IPS-18a (cell line): Measurements from ENCODE around the gene ARMC9.

ENCODE experiments used
- H3K27ac ChIP-seq: one replicate; pipeline ENCODE4 v1.5.1; 2013; ENCODE audit warnings: low read length
- H3K27me3 ChIP-seq: one replicate; pipeline ENCODE4 v1.6.1; 2013; ENCODE audit warnings: mild to moderate bottlenecking, low read length; ENCODE audit not compliant: control insufficient read depth, insufficient read depth
- H3K36me3 ChIP-seq: one replicate; pipeline ENCODE4 v1.6.1; 2013; ENCODE audit warnings: low read depth, low read length; ENCODE audit not compliant: control insufficient read depth
- H3K4me1 ChIP-seq: one replicate; pipeline ENCODE4 v1.6.1; 2013; ENCODE audit warnings: low read depth, low read length; ENCODE audit not compliant: control insufficient read depth
- H3K4me3 ChIP-seq: one replicate; pipeline ENCODE4 v1.5.1; 2013; ENCODE audit warnings: low read length
- H3K9ac ChIP-seq: one replicate; pipeline ENCODE4 v1.6.1; 2013; ENCODE audit warnings: mild to moderate bottlenecking, low read length, moderate library complexity
- H3K9me3 ChIP-seq: one replicate; pipeline ENCODE4 v1.6.1; 2013; ENCODE audit warnings: low read depth, low read length; ENCODE audit not compliant: control insufficient read depth

ARMC9 gene

DNA sequence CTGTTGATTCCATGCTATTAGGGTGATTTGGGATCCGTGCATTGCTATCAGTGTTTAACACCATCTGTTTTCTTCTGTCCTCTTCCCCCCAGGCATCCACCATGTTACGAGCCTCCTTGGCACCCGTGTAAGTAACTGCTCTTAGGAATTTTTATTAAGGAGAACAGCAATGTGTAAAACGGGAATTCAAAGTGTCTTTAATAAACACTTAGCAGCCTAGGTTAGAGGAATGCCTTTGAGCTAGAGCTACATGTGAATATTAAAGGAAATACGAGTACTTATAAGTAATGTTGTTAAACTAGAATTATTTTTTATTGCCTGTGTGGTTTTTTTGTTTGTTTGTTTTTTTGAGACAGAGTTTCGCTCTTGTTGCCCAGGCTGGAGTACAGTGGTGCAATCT is 58.1 kb downstream of the ARMC9 start:
- Histone ChIP-seq H3K27ac (no peak overlapping the region), H3K9me3 (no peaks in the 10 kb centered on the region), H3K4me3 (no peak overlapping the region), H3K27me3 (no peaks in the 10 kb centered on the region), H3K36me3 (peaks cover 3% of the 10 kb centered on the region), H3K9ac (no peak overlapping the region), H3K4me1 (no peaks in the 10 kb centered on the region)

DNA sequence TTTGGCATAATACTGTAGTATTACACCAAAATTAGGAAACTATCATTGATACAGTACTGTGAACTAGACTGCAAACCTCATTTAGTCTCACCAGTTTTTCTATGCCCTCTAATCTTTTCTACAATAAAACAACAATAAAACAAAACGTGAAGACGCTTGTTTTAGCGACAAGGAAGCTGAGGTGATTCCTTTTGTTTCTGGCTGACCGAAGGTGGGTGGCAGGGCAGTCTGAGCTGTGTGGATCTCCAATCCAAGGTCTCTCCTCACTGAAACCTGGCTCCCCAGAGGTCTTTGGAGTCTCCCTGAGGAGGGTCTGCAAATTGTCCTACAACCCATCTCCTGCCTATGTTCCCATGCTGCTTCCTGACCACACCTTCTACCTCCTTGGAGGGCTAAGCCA is 59.3 kb downstream of the ARMC9 start:
- H3K27me3 ChIP-seq, result no peaks in the 10 kb centered on the region
- H3K9me3 ChIP-seq, result no peaks in the 10 kb centered on the region
- H3K9ac ChIP-seq, result no peak overlapping the region
- H3K36me3 ChIP-seq, result peaks cover 3% of the 10 kb centered on the region
- no peaks in the 10 kb centered on the region for H3K4me1 ChIP-seq
- no peak overlapping the region for H3K4me3 ChIP-seq
- no peak overlapping the region for H3K27ac ChIP-seq

DNA sequence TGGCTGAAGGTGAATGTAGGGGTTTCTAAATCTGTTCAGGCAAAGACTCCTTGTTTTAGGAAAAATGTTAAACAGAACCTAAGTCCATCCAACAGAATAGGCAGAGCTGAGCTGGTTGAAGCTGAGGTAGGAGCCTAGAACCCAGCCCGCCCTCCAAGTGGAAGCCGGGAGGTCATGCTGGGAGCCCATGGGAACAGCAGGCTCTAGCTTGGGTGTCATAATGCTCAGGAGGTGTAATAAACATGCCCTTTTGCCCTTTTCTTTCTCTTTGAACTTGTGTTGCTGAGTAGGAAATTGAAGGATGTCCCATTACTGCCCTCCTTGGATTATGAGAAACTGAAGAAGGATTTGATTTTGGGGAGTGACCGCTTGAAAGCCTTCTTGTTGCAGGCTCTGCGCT is 60.3 kb downstream of the ARMC9 start:
- no peak overlapping the region for H3K27ac ChIP-seq
- no peaks in the 10 kb centered on the region for H3K4me1 ChIP-seq
- H3K4me3 ChIP-seq, result no peak overlapping the region
- H3K9ac ChIP-seq, result no peak overlapping the region
- no peaks in the 10 kb centered on the region for H3K27me3 ChIP-seq
- no peaks in the 10 kb centered on the region for H3K9me3 ChIP-seq
- H3K36me3 ChIP-seq, result peaks cover 3% of the 10 kb centered on the region

GRCh38 chr2:231259104-231259503 is 60.7 kb downstream of the ARMC9 start:
- peaks cover 3% of the 10 kb centered on the region for H3K36me3 ChIP-seq
- no peaks in the 10 kb centered on the region for H3K9me3 ChIP-seq
- H3K27ac ChIP-seq, result no peak overlapping the region
- H3K9ac ChIP-seq, result no peak overlapping the region
- no peaks in the 10 kb centered on the region for H3K27me3 ChIP-seq
- H3K4me1 ChIP-seq, result no peaks in the 10 kb centered on the region
- no peak overlapping the region for H3K4me3 ChIP-seq

GRCh38 chr2:231260442-231261208 is 62.2 kb downstream of the ARMC9 start:
- H3K36me3 ChIP-seq, result peaks cover 3% of the 10 kb centered on the region
- H3K27ac ChIP-seq, result no peak overlapping the region
- no peaks in the 10 kb centered on the region for H3K27me3 ChIP-seq
- H3K9me3 ChIP-seq, result no peaks in the 10 kb centered on the region
- no peak overlapping the region for H3K4me3 ChIP-seq
- no peaks in the 10 kb centered on the region for H3K4me1 ChIP-seq
- H3K9ac ChIP-seq, result no peak overlapping the region

DNA sequence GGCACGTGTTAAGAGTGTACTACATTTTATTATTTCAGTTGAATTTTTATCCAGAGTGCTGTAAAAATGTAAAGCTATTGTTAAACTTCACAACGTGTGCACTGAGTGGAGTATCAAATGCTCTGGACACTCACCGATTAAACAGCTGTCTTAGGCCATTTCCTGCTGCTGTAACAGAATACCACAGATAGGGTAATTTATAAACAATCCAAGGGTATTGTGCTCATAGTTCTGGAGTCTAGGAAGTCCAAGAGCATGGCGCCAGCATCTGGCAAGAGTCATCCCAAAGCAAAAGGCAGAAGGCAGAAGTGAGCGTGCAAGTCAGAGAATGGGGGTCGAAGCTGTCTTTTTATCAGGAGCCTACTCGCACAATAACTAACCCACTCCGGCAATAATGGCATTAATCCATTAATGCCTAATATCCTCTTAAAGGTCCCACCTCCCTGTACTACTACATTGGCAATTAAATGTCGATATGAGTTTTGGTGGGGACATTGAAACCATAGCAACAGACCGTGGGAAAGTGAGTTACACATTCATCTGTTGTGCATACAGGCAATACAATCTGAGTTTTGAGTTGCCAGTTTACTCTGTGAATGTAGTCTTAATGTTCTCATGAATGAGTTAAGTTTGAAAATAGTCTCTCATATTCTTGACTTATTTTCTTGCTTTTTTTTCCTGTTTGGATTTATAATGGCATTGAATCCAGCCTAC is 64.8 kb downstream of the ARMC9 start:
- Histone ChIP-seq H3K9ac (no peak overlapping the region), H3K4me3 (no peak overlapping the region), H3K9me3 (no peaks in the 10 kb centered on the region), H3K27ac (no peak overlapping the region), H3K36me3 (no peaks in the 10 kb centered on the region), H3K27me3 (no peaks in the 10 kb centered on the region), H3K4me1 (no peaks in the 10 kb centered on the region)

DNA sequence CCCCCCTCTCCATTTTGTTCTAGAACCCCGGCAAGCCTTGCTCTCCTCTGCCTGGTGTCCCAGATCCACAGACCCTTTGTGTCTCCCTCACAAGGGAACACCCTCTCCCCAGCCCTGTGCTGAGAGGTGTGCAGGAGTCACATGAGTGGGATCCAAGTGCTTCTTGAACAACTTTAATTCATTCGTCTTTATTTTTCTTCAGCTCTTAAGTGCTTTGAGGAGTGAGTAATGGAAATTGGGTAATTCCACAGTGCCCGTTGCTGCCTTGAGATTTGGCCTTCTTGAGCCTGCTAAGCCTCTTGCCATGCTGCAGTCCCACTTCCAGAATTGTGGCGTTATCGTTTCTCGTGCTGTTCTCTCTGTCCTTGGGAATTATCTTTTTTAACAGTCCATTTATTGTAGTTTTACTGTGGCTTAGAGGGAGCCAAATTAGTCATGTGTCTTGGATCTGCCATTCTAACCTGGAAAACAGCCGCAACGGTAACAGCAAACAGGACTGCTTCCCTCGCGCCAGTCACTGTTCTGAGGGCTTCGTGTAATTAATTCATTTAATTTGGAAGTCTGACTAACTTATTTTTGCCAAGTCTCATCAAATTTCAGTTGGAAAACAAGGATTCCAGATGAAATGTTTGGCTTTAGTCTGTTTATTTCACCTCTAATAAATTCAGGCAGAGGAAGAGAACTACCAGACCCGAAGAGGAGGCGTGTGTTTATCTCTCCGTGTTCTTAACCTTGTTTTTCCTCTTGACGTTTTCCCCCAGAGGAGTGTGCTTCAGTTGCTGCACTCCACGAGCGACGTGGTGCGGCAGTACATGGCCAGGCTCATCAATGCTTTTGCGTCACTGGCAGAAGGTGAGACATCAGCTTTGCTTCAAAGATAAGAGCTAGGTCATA is 72.0 kb downstream of the ARMC9 start:
- Histone ChIP-seq H3K27me3 (no peaks in the 10 kb centered on the region), H3K4me3 (no peak overlapping the region), H3K4me1 (no peaks in the 10 kb centered on the region), H3K9me3 (no peaks in the 10 kb centered on the region), H3K36me3 (peaks cover 28% of the 10 kb centered on the region), H3K9ac (no peak overlapping the region), H3K27ac (no peak overlapping the region)

DNA sequence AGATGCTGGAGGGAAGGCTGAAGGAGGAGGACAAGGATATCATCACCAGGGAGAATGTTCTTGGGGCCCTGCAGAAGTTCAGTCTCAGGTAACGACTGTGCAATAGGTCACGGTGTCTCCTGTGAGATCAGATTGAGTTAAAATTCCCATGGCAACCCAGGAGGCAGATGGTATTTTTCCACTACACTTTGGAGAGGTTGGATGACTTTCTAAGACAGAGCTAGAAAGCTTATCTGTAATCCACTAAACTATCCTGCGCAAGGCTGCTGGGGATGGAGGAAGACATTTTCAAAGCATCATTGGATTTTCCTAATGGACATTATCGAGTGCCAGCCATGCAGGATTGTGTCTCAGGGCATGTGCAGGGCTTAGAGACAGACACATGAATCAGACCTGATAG is 74.6 kb downstream of the ARMC9 start:
- Histone ChIP-seq H3K4me3 (no peak overlapping the region), H3K4me1 (no peaks in the 10 kb centered on the region), H3K36me3 (peaks cover 32% of the 10 kb centered on the region), H3K27me3 (no peaks in the 10 kb centered on the region), H3K27ac (no peak overlapping the region), H3K9me3 (no peaks in the 10 kb centered on the region), H3K9ac (no peak overlapping the region)

DNA sequence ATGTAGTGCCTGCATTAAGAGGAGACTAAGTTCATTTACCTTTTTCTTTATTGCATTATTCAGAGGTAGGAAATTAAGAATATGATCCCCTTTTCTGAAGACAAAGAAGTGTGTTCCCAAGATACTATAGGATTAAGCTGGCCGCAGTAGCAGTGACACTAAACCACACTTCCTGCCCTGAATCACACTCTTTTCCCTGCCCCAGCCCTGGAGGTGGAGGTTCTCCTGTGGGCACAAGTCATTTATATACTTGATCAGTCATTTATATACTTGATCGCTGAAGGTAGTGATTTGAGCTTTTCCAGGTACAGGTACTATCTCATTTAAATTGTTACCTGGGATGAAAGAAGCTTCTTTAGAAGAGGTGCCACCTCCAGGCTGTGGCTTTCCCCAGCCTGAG is 78.6 kb downstream of the ARMC9 start:
- Histone ChIP-seq H3K27me3 (no peaks in the 10 kb centered on the region), H3K9me3 (no peaks in the 10 kb centered on the region), H3K4me3 (no peak overlapping the region), H3K36me3 (peaks cover 26% of the 10 kb centered on the region), H3K27ac (no peak overlapping the region), H3K4me1 (no peaks in the 10 kb centered on the region), H3K9ac (no peak overlapping the region)

DNA sequence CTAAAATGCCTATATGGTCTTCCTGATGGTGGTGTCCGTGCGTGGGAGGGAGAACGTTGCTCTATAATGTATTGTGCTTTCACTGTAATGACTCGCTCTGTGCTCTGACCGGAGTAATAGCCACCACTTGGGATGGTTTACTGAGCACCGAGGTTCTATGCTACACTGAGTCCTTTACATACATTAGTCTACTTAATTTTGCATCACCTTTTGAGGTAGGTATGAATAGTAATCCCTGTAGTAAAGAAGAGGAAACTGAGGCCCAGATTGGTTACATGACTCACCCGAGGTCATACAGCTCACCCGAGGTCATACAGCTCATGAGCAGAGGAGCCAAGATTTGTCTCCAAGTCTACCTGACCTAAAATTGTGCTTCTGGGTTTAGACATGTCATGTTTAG is 79.5 kb downstream of the ARMC9 start:
- no peaks in the 10 kb centered on the region for H3K27me3 ChIP-seq
- no peaks in the 10 kb centered on the region for H3K9me3 ChIP-seq
- H3K27ac ChIP-seq, result no peak overlapping the region
- H3K4me1 ChIP-seq, result no peaks in the 10 kb centered on the region
- no peak overlapping the region for H3K4me3 ChIP-seq
- no peak overlapping the region for H3K9ac ChIP-seq
- H3K36me3 ChIP-seq, result peaks cover 24% of the 10 kb centered on the region

- H3K9ac ChIP-seq, result no peak overlapping the region
- H3K27me3 ChIP-seq, result no peaks in the 10 kb centered on the region
- no peaks in the 10 kb centered on the region for H3K9me3 ChIP-seq
- no peak overlapping the region for H3K4me3 ChIP-seq
- no peaks in the 10 kb centered on the region for H3K4me1 ChIP-seq
- no peak overlapping the region for H3K27ac ChIP-seq
- peaks cover 15% of the 10 kb centered on the region for H3K36me3 ChIP-seq
Measured at GRCh38 chr2:231278868-231279267, 80.4 kb downstream of the ARMC9 start.
